Measurements from ENCODE around the gene NEK4. TPM values are rescaled to one million over a fixed set of nuclear protein-coding genes. Genes with fewer than 3 reads are reported as not detected.
"Not testable (repeated sequence)": the region's sequence is repeated elsewhere in the genome, so short reads cannot be mapped to it uniquely, and the experiment has no call there.

Gene NEK4
- total and polyA plus RNA-seq, 5 donors from 2014 or later, result 6.3 to 13.9 (median 7.7) TPM

DNA sequence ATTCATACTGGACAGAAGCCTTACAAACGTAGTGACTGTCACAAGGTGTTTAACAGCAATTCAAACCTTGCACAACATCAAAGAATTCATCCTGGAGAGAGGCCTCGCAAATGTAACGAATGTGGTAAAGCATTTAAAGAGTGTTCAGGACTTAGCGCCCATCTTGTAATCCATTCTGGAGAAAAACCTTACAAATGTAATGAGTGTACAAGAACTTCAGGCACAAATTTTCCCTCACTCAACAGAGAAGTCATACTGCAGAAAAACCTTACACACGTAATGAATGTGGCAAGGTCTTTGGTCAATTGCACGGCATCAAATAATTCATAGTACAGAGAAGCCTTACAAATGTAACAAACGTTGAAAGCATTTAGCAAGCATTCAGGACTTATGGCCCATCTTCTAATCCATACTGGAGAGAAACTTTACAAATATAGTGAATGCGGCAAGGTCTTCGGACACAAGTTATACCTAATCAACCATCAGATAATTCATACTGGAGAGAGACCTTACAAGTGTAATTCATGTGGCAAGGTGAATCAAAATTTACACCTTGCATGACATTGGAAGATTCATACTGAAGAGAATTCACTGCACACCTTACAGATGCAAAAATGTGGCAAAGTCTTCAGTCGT lies 37.4 kb downstream of the NEK4 start:
- no peaks in the 10 kb centered on the region for H3K27me3 ChIP-seq (ENCODE audit: control insufficient read depth, insufficient read depth, low read length)
- H3K4me3 ChIP-seq (ENCODE audit: low read depth, low read length), result no peak overlapping the region
- no peaks in the 10 kb centered on the region for H3K4me1 ChIP-seq (ENCODE audit: control insufficient read depth, insufficient read depth, low read length, poor library complexity, severe bottlenecking)
- H3K4me3 Mint-ChIP-seq, result no peak overlapping the region
- no peak for DNase-seq
- peaks cover 33% of the 10 kb centered on the region for H3K36me3 ChIP-seq (ENCODE audit: control insufficient read depth, insufficient read depth, low read length)
- H3K4me1 Mint-ChIP-seq, result peaks cover 0 to 7% (median 2%) of the 10 kb centered on the region in 4 donors
- peaks cover 57% of the 10 kb centered on the region for H3K36me3 Mint-ChIP-seq
- H3K9me3 Mint-ChIP-seq, result peaks cover 0 to 25% (median 7%) of the 10 kb centered on the region in 7 donors
- H3K9me3 ChIP-seq (ENCODE audit: control insufficient read depth in 2 of 2, low read length in 2 of 2), result peaks cover 0 to 12% of the 10 kb centered on the region in 2 experiments
- H3K27ac ChIP-seq (ENCODE audit: insufficient read depth, low read length, poor library complexity, severe bottlenecking), result no peak overlapping the region
- no peak for ATAC-seq (ENCODE audit: low read depth in 2 of 2)
- no peak overlapping the region for H3K27ac Mint-ChIP-seq
- no peaks in the 10 kb centered on the region for H3K27me3 Mint-ChIP-seq

DNA sequence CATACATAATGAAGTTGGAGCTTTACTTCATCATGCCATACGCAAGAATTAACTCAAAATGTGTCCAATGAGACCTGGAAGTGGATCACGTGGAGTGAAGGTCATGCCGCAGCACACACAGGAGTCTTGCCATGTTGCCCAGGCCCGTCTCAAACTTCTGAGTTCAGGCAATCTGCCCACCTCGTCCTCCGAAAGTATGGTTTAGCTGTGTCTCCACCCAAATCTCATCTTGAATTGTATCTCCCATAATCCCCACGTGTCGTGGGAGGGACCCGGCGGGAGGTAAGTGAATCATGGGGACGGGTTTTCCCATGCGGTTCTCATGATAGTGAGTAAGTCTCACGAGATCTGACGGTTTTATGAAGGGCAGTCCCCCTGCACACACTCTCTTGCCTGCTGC lies 39.1 kb downstream of the NEK4 start:
- peaks cover 0 to 26% (median 7%) of the 10 kb centered on the region in 7 donors for H3K9me3 Mint-ChIP-seq
- peaks cover 0 to 7% (median 0%) of the 10 kb centered on the region in 4 donors for H3K4me1 Mint-ChIP-seq
- H3K4me1 ChIP-seq (ENCODE audit: control insufficient read depth, insufficient read depth, low read length, poor library complexity, severe bottlenecking), result no peaks in the 10 kb centered on the region
- DNase-seq (no peak), ATAC-seq (ENCODE audit: low read depth in 2 of 2) (no peak)
- no peaks in the 10 kb centered on the region for H3K27me3 ChIP-seq (ENCODE audit: control insufficient read depth, insufficient read depth, low read length)
- no peak overlapping the region for H3K27ac ChIP-seq (ENCODE audit: insufficient read depth, low read length, poor library complexity, severe bottlenecking)
- peaks cover 29% of the 10 kb centered on the region for H3K36me3 ChIP-seq (ENCODE audit: control insufficient read depth, insufficient read depth, low read length)
- H3K9me3 ChIP-seq (ENCODE audit: control insufficient read depth in 2 of 2, low read length in 2 of 2), result peaks cover 0 to 12% of the 10 kb centered on the region in 2 experiments
- H3K27me3 Mint-ChIP-seq, result no peaks in the 10 kb centered on the region
- H3K4me3 ChIP-seq (ENCODE audit: low read depth, low read length), result no peak overlapping the region
- H3K4me3 Mint-ChIP-seq, result no peak overlapping the region
- peaks cover 57% of the 10 kb centered on the region for H3K36me3 Mint-ChIP-seq
- no peak overlapping the region for H3K27ac Mint-ChIP-seq

- H3K9me3 ChIP-seq (ENCODE audit: control insufficient read depth in 2 of 2, low read length in 2 of 2), result peaks cover 0 to 12% of the 10 kb centered on the region in 2 experiments
- DNase-seq (peak in 1 of 3 donors; percentile 38), ATAC-seq (ENCODE audit: low read depth in 2 of 2) (no peak)
- peaks cover 0 to 7% (median 0%) of the 10 kb centered on the region in 4 donors for H3K4me1 Mint-ChIP-seq
- peaks cover 52% of the 10 kb centered on the region for H3K36me3 Mint-ChIP-seq
- no peaks in the 10 kb centered on the region for H3K27me3 ChIP-seq (ENCODE audit: control insufficient read depth, insufficient read depth, low read length)
- H3K36me3 ChIP-seq (ENCODE audit: control insufficient read depth, insufficient read depth, low read length), result peaks cover 26% of the 10 kb centered on the region
- no peaks in the 10 kb centered on the region for H3K4me1 ChIP-seq (ENCODE audit: control insufficient read depth, insufficient read depth, low read length, poor library complexity, severe bottlenecking)
- H3K4me3 ChIP-seq (ENCODE audit: low read depth, low read length), result no peak overlapping the region
- peaks cover 0 to 26% (median 9%) of the 10 kb centered on the region in 7 donors for H3K9me3 Mint-ChIP-seq
- H3K4me3 Mint-ChIP-seq, result no peak overlapping the region
- H3K27ac ChIP-seq (ENCODE audit: insufficient read depth, low read length, poor library complexity, severe bottlenecking), result no peak overlapping the region
- H3K27me3 Mint-ChIP-seq, result no peaks in the 10 kb centered on the region
- H3K27ac Mint-ChIP-seq, result no peak overlapping the region
Measured at GRCh38 chr3:52730681-52731080, 40.1 kb downstream of the NEK4 start.

GRCh38 chr3:52728753-52729152 lies 42.0 kb downstream of the NEK4 start:
- not testable (repeated sequence) for H3K4me1 Mint-ChIP-seq
- H3K36me3 Mint-ChIP-seq, result peaks cover 43% of the 10 kb centered on the region

GRCh38 chr3:52724511-52724910 lies 46.2 kb downstream of the NEK4 start:
- no peak overlapping the region for H3K27ac Mint-ChIP-seq
- H3K9me3 Mint-ChIP-seq, result peaks cover 0 to 6% (median 3%) of the 10 kb centered on the region in 7 donors
- Histone ChIP-seq H3K9me3 (ENCODE audit: control insufficient read depth in 2 of 2, low read length in 2 of 2) (peaks cover 0 to 6% of the 10 kb centered on the region in 2 experiments), H3K27me3 (ENCODE audit: control insufficient read depth, insufficient read depth, low read length) (no peaks in the 10 kb centered on the region), H3K36me3 (ENCODE audit: control insufficient read depth, insufficient read depth, low read length) (no peaks in the 10 kb centered on the region), H3K27ac (ENCODE audit: insufficient read depth, low read length, poor library complexity, severe bottlenecking) (no peak overlapping the region), H3K4me1 (ENCODE audit: control insufficient read depth, insufficient read depth, low read length, poor library complexity, severe bottlenecking) (peaks cover 15% of the 10 kb centered on the region), H3K4me3 (ENCODE audit: low read depth, low read length) (no peak overlapping the region)
- H3K4me3 Mint-ChIP-seq, result no peak overlapping the region
- ATAC-seq (ENCODE audit: low read depth in 2 of 2), result no peak
- H3K4me1 Mint-ChIP-seq, result peaks cover 10 to 22% (median 12%) of the 10 kb centered on the region in 4 donors
- no peaks in the 10 kb centered on the region for H3K27me3 Mint-ChIP-seq
- peaks cover 18% of the 10 kb centered on the region for H3K36me3 Mint-ChIP-seq
- DNase-seq, result no peak

More at GRCh38 chr3:52728753-52729152, 42.0 kb downstream of the NEK4 start:
- H3K36me3 ChIP-seq (ENCODE audit: control insufficient read depth, insufficient read depth, low read length), result peaks cover 24% of the 10 kb centered on the region
- not testable (repeated sequence) for H3K27ac ChIP-seq (ENCODE audit: insufficient read depth, low read length, poor library complexity, severe bottlenecking); H3K27ac Mint-ChIP-seq; H3K27me3 Mint-ChIP-seq; ATAC-seq (ENCODE audit: low read depth in 2 of 2); H3K4me3 ChIP-seq (ENCODE audit: low read depth, low read length); DNase-seq; H3K27me3 ChIP-seq (ENCODE audit: control insufficient read depth, insufficient read depth, low read length); H3K4me3 Mint-ChIP-seq; H3K4me1 ChIP-seq (ENCODE audit: control insufficient read depth, insufficient read depth, low read length, poor library complexity, severe bottlenecking)
- peaks cover 0 to 12% of the 10 kb centered on the region in 2 experiments for H3K9me3 ChIP-seq (ENCODE audit: control insufficient read depth in 2 of 2, low read length in 2 of 2)
- H3K9me3 Mint-ChIP-seq, result peaks cover 0 to 26% (median 9%) of the 10 kb centered on the region in 7 donors

DNA sequence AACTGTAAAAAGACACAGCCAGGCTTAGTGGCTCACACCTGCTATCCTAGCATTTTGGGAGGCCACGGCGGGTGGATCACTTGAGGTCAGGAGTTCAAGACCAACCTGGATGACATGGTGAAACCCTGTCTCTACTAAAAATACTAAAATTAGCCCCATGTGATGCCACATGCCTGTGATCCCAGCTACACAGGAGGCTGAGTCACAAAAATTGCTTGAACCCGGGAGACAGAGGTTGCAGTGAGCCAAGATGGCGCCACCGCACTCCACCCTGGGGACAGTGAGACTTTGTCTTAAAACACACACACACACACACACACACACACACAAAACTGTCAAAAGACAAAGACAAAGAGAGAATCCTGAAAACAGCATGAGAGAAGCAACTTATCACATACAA lies 46.8 kb downstream of the NEK4 start:
- H3K9me3 ChIP-seq (ENCODE audit: control insufficient read depth in 2 of 2, low read length in 2 of 2), result no peaks in the 10 kb centered on the region
- Mint-ChIP-seq H3K4me1 (peaks cover 10 to 22% (median 12%) of the 10 kb centered on the region in 4 donors), H3K4me3 (no peak overlapping the region), H3K27ac (no peak overlapping the region), H3K36me3 (peaks cover 15% of the 10 kb centered on the region), H3K9me3 (peaks cover 0 to 5% (median 1%) of the 10 kb centered on the region in 7 donors), H3K27me3 (no peaks in the 10 kb centered on the region)
- no peak overlapping the region for H3K4me3 ChIP-seq (ENCODE audit: low read depth, low read length)
- no peaks in the 10 kb centered on the region for H3K27me3 ChIP-seq (ENCODE audit: control insufficient read depth, insufficient read depth, low read length)
- H3K4me1 ChIP-seq (ENCODE audit: control insufficient read depth, insufficient read depth, low read length, poor library complexity, severe bottlenecking), result peaks cover 15% of the 10 kb centered on the region
- ATAC-seq (ENCODE audit: low read depth in 2 of 2), result no peak
- H3K27ac ChIP-seq (ENCODE audit: insufficient read depth, low read length, poor library complexity, severe bottlenecking), result no peak overlapping the region
- no peaks in the 10 kb centered on the region for H3K36me3 ChIP-seq (ENCODE audit: control insufficient read depth, insufficient read depth, low read length)
- no peak for DNase-seq

DNA sequence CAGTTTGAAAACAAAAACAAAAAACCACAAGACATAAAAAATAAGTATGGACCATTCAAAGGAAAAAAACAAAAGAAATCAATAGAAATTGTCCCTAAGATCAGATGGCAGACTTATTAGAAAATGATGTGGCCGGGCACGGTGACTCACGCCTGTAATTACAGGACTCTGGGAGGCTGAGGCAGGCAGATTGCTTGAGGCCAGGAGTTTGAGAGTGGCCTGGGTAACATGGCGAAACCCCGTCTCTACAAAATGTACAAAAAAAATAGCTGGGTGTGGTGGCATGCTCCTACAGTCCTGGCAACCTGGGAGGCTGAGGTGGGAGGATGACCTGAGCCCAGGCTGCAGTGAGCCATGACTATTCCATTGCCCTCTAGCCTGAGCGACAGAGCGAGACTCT lies 48.2 kb downstream of the NEK4 start:
- DNase-seq (no peak), ATAC-seq (ENCODE audit: low read depth in 2 of 2) (no peak)
- Histone ChIP-seq H3K36me3 (ENCODE audit: control insufficient read depth, insufficient read depth, low read length) (no peaks in the 10 kb centered on the region), H3K4me3 (ENCODE audit: low read depth, low read length) (no peak overlapping the region), H3K9me3 (ENCODE audit: control insufficient read depth in 2 of 2, low read length in 2 of 2) (no peaks in the 10 kb centered on the region), H3K27ac (ENCODE audit: insufficient read depth, low read length, poor library complexity, severe bottlenecking) (no peak overlapping the region), H3K27me3 (ENCODE audit: control insufficient read depth, insufficient read depth, low read length) (no peaks in the 10 kb centered on the region), H3K4me1 (ENCODE audit: control insufficient read depth, insufficient read depth, low read length, poor library complexity, severe bottlenecking) (peaks cover 15% of the 10 kb centered on the region)
- Mint-ChIP-seq H3K27me3 (no peaks in the 10 kb centered on the region), H3K9me3 (peaks cover 0 to 5% (median 0%) of the 10 kb centered on the region in 7 donors), H3K4me3 (no peak overlapping the region), H3K27ac (peak overlapping the region in 1 of 3 donors; percentile 82), H3K36me3 (peaks cover 9% of the 10 kb centered on the region), H3K4me1 (peaks cover 10 to 22% (median 12%) of the 10 kb centered on the region in 4 donors)

- no peak for ATAC-seq (ENCODE audit: low read depth in 2 of 2)
- Mint-ChIP-seq H3K4me1 (peaks cover 10 to 22% (median 12%) of the 10 kb centered on the region in 4 donors), H3K27me3 (no peaks in the 10 kb centered on the region), H3K36me3 (peaks cover 9% of the 10 kb centered on the region), H3K9me3 (peaks cover 0 to 5% (median 0%) of the 10 kb centered on the region in 7 donors), H3K4me3 (no peak overlapping the region), H3K27ac (no peak overlapping the region)
- Histone ChIP-seq H3K27ac (ENCODE audit: insufficient read depth, low read length, poor library complexity, severe bottlenecking) (no peak overlapping the region), H3K9me3 (ENCODE audit: control insufficient read depth in 2 of 2, low read length in 2 of 2) (no peaks in the 10 kb centered on the region), H3K4me1 (ENCODE audit: control insufficient read depth, insufficient read depth, low read length, poor library complexity, severe bottlenecking) (peaks cover 15% of the 10 kb centered on the region), H3K36me3 (ENCODE audit: control insufficient read depth, insufficient read depth, low read length) (no peaks in the 10 kb centered on the region), H3K27me3 (ENCODE audit: control insufficient read depth, insufficient read depth, low read length) (no peaks in the 10 kb centered on the region), H3K4me3 (ENCODE audit: low read depth, low read length) (no peak overlapping the region)
- no peak for DNase-seq
Measured at GRCh38 chr3:52721730-52722008, 49.1 kb downstream of the NEK4 start.

Measured in CD4-positive, CD25-positive, alpha-beta regulatory T cell (primary cell).